CD4-positive, alpha-beta T cell treated with Interleukin-12 subunit alpha and Interleukin-12 subunit beta, for 1 hour (primary cell): ENCODE data around the gene CORO2B.
"Not testable (repeated sequence)": the region's sequence is repeated elsewhere in the genome, so short reads cannot be mapped to it uniquely, and the experiment has no call there.

Experiments used
- DNase-seq: peaks from one replicate; pipeline ENCODE4 v3.0.0-alpha.2; 2020

CORO2B gene

DNA sequence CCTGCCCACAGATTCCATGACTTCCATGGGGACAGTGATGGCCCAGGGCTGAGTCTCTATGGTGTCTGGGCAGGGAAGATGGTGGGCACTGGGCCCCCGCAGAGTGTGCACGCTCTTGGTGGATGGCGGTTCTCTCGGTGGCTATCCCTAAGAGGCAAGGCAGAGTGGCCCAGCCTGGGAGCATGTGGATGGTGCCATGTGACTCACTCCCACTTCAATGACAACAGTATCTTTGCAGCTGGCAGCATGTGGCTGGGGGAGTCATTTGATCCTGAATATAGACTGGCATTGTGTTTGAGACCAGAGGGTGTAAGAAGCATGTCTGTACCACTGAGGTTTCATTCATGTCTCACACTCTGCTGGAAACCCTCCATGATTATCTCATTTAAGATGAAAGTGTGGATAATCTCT, 101.2 kb downstream of the CORO2B start:
- no peak for DNase-seq

DNA sequence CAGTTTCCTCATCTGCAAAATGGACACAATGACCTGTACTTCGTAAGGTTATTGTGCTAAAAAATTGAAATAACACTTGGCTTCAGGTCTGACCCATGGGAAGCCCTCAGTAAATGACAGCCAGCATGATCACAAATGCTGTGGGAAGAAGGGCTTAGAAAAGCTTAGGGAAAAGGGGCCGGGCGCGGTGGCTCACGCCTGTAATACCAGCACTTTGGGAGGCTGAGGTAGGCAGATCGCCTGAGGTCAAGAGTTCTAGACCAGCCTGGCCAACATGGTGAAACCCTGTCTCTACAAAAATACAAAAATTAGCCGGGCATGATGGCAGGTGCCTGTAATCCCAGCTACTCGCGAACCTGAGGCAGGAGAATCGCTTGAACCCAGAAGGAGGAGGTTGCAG, 102.0 kb downstream of the CORO2B start:
- not testable (repeated sequence) for DNase-seq

DNA sequence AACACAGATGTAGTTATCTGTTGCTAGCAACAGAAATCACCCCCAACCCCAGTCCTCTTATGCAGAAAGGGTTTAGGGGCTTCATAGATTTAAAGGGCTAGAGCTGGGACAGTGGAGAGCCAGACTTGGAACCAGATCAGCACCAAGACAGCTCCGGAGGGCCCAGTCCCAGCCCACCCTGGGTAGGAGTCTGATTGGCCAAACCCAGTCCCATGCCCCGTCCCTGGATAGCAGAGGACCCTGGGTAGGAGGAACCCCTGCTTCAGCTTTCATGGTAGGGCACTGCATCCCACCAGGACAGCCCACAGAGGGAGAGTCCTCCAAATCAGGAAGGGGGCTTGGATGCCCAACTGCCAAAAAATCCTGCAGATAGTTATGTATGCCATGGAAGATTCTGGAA, 103.0 kb downstream of the CORO2B start:
- DNase-seq = no peak

DNA sequence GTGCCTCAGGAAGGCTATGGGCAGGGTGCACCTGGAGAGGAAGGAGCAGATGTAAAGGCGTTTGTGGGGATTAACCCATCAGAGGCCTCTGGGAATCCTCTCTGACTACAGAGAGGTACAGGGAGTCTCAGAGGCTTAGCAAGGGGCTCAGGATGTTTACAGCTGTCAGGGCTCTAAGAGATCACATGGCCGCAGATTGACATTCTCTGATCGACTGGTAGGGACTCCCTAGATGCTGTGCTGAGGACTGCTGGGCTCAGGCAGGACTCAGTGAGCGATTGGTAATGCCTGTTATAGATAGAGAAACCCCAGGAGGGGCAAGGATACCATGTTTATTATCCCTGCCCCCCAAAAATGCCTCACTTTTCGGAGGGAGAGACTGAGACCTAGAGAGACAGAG, 103.5 kb downstream of the CORO2B start:
- no peak for DNase-seq

DNA sequence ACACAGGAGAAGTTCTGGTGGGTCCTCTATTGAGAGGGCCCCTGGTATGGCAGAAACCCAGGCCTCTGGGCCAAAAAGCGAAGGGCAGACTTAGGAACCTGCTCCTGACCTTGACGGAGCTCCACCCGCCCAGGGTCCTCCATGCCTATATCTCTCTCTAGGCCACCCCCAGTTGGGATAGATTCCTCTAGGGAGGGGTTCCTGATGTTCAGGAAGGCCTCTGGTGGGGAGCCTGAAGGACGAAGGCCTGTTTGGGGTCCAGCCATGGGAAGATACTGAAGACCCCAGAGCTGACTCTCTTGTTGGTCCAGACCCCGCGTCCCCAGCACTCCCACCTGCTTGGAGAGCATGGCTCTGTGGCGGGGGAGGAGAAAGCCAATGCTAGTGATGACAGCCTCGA, 104.2 kb downstream of the CORO2B start:
- DNase-seq = no peak

DNA sequence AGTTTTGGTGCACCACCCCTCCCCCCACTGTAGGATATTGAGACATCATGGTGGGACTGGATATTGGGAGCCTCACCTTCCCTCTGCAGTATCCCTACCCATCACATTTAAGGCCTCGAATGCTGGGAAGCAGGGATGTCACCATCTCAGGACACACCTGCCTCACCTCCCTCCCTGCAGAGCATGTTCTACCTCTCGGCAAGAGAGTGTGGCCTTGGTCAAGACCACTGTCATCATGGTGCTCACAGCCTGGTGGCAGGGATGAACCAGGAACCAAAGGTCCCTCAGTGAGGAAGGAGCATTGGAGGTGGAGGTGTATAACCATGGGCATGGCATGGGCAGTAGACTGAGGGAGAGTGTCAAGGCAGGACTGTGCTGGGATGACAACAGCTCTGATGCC, 104.8 kb downstream of the CORO2B start:
- no peak for DNase-seq

DNA sequence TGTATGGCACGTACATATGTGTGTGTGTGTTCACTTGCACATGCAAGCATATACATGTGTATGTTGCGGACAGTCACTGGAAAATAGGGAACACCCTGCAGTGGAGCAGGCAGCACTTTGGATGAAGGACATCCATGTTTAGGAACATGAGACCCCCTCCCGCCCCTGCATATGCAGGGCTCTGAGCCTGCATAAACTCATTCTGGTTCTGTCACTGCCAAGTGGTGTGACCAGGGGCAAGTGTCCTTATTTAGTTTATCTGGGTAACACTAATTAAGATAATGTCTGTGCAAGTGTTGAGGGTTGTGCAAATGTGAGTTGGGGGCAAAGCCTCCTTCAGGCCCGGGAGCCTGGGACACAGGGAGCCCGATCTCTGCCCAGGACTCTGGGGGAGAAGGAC, 105.7 kb downstream of the CORO2B start:
- no peak for DNase-seq

DNA sequence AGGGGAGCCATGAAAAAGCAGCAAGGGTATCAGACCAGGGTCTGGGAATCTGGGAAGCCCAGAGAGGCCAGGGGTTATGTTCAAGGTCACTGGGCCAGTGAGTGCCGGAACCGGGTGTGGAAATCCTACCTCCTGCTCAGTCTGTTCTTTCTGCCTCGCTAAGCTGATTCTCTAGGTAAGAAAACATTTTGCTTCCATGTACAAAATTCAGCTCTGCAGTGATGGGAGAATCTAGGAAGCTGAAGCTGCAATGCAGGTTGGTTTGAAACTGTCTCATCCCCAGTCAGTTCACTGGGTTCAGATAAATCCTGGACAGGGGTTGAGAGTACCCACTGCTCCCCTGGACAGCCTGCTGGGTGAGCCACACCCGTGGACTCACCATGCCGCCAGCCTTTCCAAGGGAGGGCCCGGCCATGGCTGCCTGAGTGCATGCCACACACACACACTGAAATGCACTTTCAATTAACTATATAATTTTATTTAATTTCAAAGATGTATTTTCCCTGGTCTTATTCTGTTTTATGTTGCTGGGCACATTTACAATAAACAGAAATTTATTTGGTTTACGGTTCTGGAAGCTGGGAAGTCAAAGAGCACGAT, 108.4 kb downstream of the CORO2B start:
- DNase-seq = no peak

DNA sequence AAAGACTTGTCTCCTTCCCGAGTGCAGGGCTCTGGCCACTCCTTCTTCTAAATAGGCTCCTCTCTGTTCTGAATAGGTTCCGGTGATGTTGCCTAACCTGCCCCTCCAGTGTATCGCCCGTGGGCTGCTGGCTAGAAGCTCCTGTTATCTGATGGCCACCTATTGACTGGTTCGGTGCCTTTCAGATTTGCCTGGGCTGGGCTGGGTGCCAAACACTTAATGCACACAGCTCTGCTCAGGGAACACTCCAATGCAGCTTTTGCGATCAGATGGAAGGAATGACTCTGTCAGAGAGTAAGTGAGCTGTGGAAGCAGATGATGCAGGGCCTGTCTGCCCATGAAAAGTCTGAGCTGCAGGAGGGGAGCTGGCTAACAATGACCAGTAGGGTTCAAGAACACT, 112.9 kb downstream of the CORO2B start:
- no peak for DNase-seq

DNA sequence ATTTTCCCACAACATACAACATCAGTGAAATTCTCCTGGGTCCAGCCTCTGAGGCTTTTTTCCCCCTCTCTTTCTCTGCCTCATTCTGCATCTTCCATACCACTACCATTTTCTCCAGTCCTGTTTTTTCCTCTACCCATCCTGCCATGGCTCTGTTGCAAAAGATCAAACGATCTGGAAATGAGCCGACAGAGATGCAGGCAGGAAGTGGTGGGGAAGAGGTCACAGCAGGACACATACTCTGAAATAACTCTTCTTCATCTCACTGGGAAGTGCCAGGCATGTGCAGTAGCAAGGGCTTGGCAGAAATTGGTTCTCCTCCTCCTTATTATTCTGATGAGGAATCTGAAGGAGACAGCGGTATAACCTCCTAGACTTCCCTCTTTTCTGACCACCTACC, 114.3 kb downstream of the CORO2B start:
- DNase-seq = no peak

DNA sequence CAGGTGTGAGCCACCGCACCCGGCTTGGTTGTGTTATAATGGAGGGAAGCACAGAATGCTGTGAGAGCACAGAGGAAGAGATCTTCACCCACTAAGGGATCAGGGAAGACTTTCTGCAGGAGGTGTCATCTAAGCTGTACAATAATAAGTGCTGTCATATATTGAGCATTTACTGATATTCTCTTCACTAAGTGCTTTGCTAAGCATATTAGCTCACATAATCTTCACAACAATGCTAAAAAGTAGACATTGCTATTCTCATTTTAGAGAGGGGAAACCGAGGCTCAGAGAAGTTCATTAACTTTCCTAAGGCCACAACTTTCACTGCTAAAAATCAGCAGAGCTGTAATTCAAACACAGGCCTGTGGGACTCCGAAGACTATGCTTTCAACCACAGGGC, 115.3 kb downstream of the CORO2B start:
- DNase-seq = no peak

DNA sequence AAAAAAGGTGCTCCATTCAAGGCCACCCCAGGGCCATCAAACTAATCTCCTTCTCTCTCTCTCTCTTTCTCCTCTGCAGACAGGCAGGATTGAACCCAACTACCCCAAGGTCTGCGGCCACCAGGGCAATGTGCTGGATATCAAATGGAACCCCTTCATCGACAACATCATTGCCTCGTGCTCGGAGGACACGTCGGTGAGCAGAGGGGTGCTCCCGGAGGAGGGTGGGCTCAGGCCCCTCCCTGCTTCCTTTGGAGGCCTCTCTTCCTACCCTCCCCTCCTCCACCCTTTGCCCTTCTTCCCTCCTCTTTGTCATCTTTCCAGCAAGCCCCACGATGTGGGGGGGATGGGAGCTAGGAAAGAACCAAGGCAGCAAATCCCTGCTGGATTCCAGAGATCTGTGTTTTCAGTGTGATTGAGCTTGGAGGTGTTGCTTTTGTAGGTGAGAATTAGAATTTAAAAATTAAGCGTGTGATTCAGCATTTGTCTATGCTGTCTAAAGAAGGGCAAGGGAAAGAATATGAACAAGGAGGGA, 116.3 kb downstream of the CORO2B start:
- no peak for DNase-seq

DNA sequence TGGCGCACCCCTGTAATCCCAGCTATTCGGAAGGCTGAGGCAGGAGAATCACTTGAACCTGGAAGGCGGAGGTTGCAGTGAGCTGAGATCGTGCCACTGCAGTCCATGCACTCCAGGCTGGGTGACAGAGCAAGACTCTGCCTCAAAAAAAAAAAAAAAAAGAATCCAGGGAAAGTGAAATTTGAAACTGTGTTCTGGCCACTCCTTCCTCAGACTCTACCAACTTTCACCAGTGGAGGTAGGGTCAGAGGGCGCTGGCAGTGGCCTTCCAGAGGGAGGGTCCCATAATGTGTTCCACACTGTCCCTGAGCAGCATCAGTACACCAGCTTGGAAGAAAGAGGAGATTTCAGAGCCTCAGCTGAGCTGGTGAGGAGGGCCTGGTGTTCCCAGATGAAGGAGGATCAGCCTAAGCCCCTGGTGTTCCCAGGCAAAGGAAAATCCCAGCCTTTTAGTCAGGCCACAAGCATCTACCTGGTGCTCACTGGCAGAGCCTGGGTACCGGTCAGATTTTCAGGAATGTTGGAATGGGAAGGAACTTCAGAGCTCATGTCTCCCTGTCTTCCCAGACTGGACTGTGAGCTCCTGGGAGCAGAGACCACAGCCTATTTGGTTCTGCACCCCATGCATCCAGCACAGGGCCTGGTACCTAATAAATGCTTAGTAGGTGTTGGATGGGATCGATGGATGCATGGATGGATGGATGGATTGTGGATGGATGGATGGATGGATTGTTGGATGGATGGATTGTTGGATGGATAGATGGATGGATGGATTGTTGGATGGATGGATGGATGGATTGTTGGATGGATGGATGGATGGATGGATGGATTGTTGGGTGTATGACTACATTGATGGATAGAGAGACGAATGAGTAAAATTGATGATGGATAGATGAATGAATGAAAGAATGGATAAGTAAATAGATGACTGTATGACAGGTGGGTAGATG, 117.9 kb downstream of the CORO2B start:
- DNase-seq = no peak

DNA sequence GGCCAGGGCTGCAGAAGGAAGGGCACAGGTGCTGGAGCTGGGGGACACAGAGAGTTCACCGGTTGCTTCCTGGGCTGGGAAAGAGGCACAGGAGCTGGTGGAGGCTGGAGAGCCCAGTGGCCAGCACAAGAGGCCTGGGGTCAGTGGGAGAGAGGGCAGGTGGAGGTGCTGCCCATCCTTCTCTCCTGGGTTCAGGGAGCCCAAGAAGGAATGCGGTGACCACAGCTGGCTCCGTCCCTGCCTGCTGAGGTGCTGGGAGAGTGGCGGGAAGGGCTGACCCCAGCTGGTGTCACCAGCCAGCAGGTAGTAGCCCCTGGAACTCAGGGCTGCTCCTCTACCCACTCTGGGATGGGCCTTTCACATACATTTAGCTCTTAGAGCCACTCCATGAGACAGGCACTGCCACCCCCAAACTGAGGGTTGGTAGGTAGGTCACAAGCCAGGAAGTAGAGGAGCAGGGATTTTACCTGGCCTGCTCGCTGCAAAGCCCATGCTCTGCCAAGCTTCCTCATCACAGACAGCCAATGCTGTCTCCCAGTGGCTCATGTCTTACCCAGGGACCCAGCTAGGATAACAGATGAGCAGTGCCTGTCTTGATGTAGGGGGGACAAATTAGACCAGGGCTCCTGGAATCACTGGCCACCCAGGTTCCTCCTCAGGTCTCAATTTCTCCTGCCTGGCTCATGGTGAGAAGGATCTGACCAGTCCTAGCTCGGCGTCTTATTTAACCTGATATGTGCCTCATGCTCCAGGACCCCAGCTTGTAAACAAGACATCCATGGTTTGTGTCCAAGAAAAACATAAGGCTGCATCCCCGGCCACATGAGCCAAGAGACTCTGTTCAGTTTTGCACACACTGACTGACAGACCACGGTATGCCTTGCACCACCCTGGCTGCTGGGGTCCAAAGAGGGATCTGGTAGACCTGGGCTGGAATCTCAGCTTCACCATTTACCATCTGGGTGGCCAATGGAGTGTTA, 119.2 kb downstream of the CORO2B start:
- no peak for DNase-seq

DNA sequence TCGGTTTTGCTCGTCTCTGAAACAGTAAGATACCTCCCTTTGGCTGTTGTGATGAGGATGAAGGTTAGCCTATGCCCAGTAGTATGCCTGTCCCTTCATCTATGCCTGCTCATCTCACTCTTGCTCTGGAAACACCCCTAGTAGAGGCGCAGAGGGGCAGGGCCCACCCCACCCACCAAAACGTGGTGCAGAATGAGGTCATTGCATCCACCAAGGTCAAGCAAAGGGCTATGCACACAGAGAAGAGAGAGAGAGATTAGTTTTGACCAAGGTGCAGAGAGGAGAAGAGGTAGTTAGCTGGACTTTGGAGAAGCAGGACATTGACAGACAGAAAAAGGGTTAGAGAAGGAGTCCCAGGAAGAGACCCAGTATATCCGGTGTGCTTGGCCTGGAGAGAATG, 119.9 kb downstream of the CORO2B start:
- DNase-seq = no peak

DNA sequence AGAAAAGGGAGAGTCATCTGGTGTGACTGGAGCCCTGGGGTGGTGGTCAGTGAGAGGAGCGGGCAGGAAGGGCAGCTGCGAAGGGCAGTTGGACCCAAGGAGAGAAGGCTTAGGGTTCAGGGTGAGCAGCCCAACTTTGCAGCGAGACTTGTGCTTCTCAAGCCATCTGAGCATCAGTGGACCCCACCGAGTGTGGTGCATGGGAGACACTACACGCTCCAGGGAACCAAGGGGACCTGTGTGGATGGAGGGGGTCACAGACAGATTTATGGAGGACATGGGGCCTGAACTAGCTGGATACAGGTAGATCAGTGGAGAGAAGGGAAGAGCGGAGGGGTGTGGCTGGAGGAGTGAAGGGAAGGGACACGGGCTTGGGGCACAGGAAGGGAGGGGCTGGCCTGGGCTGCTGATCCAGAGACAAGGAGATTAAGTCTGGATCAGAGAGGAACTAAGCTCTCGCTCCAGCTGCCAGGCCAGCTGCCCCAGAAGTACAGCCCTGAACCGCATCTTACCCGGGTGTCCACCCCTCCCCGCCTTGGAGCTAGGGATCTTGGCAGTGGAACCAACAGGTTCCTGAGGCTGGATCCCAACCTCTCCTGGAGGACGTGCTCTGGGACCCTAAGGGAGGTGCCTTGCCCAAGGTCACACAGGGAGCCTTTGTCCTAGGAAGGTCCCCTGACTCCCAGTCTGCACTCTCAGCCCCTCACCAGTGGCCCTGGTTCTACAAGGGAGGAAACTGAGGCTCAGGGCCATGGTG, 120.5 kb downstream of the CORO2B start:
- DNase-seq = no peak

DNA sequence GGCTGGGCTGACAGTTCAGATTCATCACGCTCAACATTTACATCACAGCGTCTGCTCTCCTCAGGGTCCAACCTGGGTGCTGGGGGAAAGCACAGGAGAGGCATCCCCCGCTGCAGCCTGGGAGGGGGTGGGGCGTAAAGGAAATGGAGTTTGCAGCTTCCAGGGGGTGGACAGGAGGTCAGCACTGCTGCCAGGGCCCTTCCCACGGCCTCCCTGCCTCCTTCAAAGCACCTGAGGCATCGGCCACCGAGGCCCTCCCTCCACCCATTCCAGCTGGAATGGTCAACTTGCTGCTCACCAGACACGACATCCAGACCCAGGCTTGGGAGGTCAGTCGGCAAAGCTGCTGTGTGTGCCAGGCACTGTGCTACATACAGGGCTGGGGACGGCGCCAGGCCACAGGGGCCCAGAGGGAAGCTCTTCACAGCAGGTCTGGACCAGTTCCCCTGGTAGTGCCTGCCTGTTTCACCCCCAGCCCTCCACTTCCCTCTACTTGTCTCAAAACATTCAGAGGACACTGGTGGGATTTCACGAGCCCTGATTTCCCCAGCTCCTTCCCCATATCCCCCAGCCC, 121.2 kb downstream of the CORO2B start:
- no peak for DNase-seq

DNA sequence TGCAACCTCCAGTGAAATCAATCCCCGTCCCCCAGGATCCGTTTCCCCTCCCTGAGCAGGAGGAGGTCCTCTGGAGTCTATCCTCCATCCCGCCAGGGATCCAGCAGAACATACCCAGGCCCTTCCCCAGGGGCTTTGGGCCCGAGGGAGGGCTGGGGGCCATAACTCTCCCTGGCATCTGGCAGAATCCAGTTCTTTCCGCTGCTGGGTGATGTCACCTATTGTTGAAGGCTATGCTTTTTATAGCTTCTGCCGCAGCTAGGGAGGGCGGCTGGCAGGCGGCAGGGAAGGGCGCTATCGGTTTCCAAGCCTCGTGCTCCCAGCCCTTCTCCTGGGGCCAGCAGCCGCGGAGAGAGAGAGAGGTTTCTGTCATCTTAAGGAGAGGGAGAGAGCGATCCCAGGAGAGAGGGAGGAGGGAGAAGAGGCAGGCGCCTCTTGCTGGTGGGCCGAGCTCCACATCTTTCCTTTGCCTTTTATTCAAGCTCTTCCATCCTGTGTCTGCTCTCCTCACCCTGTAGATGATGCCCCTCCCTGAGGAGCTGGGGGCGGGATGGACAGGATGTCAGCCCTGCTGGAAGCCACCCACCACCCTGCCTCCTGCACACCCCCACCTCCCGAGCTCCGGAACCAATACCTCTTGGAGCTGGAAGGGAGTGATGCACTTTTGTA, 121.8 kb downstream of the CORO2B start:
- DNase-seq = no peak

DNA sequence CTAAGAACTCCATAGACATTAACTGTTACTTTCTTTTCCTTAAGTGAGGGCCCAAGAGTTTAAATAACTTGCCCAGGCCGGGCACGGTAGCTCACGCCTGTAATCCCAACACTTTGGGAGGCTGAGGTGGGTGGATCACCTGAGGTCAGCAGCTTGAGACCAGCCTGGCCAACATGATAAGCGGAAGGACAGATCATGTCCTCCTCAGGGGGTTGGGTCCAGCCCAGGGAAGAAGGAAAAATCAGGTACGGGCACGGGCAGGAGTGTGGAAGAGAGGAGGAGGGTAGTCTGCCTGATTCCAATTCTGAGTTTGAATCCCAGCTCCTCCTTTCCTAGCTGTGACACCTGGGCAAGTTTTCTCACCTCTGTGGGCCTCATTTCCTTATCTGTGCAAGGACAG, 123.1 kb downstream of the CORO2B start:
- no peak for DNase-seq

DNA sequence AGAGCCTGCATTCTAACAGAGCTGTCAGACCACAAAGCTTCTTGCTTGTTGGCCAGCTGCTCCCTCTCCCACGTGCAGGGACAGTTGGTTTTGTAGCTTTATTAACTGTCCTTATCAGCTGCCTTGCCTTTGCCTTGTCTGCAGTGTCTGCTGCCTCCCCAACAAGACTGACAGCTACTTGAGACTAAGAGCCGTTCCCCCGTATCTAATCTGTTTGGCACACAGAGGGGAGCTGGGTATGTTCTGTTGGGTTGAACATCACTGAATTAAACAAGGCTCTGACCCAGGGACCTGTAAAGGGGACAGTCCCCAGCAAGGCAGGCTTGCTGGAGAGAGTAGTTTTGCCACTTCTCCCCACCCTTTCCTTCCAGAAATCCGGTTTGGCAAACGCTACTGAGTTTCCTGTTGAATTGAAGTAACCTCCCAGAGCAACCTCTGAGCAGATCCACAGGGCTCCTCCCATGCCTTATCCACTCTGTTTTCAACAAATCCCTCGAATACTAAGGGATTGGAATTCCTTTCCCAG, 125.8 kb downstream of the CORO2B start:
- DNase-seq = no peak

DNA sequence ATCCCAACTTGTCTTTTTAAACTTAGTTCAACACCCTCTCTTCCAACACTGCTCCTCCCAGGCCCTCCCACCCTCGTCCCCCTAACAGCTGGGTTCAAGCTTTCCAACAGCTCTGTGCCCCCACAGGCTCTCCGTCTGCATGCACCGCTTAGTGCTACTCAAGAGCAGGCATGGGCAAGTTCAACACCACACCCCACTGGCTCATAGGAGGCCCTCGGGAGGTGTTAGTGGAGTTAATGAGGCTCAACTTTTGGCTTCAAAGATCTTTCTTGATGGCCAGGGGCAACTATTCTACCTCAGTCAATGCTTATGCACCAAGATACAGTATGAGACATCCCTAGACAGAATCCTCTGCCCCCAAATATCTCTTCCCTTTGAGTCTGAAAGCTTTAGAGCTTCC, 127.5 kb downstream of the CORO2B start:
- DNase-seq = no peak
